ENCODE measurements around the gene CST11.

The CST11 gene

DNA sequence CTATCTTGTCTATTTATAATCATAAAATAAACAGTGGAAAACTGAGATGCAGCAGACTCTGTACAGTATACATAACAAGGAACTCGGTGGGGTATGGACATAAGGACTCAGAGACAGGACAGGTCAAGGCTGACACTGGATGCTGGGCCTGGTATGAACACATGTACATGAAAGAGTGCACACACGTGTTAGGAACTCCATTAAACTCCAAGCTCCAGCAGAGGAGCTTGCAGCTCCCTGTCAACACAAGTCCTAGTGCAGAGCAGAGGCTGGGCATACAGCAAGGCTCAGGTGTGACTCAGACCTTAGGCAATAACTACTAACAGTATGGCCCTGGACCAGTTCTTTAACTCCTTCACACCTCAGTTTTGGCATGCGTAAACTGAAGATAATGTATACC lies 48.5 kb downstream of the CST11 start:
- ATAC-seq (replicated peaks) (no peak), DNase-seq (no peak)
- H3K9me3 Mint-ChIP-seq: no peaks in the 10 kb centered on the region
- H3K27ac Mint-ChIP-seq: no peak overlapping the region
- peaks cover 11 to 12% of the 10 kb centered on the region in 2 donors for H3K36me3 Mint-ChIP-seq
- H3K4me1 Mint-ChIP-seq: peaks cover 17 to 33% of the 10 kb centered on the region in 2 donors
- H3K4me3 Mint-ChIP-seq: no peak overlapping the region
- H3K27me3 Mint-ChIP-seq: no peaks in the 10 kb centered on the region

DNA sequence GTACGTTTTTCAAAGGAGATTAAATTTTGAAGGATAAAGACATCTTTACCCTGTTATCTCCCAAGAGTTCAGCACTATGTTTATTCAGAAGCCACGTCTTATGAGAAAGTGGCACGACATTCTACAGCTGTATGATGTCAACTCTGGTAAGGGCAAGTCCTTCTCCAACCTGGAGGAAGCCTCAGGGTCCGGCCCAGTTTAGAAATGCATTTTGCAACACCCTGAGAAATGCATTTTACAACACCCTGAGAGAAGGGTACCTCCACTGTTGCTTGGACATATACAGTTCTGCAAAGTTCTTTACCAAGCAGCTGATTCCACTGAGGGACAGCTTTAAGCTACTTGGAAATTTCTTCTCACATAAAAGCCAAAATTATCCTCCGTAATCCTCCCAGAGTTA lies 48.9 kb downstream of the CST11 start:
- Mint-ChIP-seq H3K36me3 (peaks cover 11 to 12% of the 10 kb centered on the region in 2 donors), H3K4me1 (peaks cover 17 to 36% of the 10 kb centered on the region in 2 donors), H3K27me3 (no peaks in the 10 kb centered on the region), H3K4me3 (no peak overlapping the region), H3K27ac (no peak overlapping the region), H3K9me3 (no peaks in the 10 kb centered on the region)
- DNase-seq (no peak), ATAC-seq (replicated peaks) (no peak)

DNA sequence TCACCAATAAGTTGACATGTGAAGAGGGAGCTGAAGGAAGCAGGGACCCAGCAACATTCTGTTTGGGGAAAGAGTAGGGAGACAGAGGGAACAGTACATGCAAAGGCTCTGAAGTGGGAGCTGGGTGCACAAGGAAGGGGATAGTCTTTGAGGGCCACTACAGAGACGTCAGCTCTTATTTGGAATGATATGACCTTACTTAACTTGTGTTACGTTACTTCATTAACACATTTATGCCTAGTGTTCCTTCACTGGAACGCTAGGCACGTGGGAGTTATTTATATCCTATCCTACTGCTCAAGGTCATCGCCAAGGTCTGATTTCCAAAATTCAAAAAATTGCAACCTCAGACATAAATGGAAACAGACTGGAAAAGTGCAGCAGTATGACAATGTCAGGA lies 51.6 kb downstream of the CST11 start:
- Mint-ChIP-seq H3K4me3 (no peak overlapping the region), H3K36me3 (peaks cover 16 to 19% of the 10 kb centered on the region in 2 donors), H3K9me3 (no peaks in the 10 kb centered on the region), H3K27ac (no peak overlapping the region), H3K4me1 (peaks cover 11 to 22% of the 10 kb centered on the region in 2 donors), H3K27me3 (no peaks in the 10 kb centered on the region)
- DNase-seq (no peak), ATAC-seq (replicated peaks) (no peak)

Measured in stimulated activated naive B cell treated with anti-CD40 and anti-IgM and Interleukin-4, amounts not matched to agents 10 μg/mL and 1 μg/mL and 100 μg/mL, for 72 hours (primary cell).